Breast epithelium (tissue), 4 donors: ENCODE measurements around the gene HSD17B4. TPM values are rescaled to one million over a fixed set of nuclear protein-coding genes. Genes with fewer than 3 reads are reported as not detected.
"Not testable (repeated sequence)": the region's sequence is repeated elsewhere in the genome, so short reads cannot be mapped to it uniquely, and the experiment has no call there.

Experiments
- DNase-seq, 2 donors: peaks; one replicate each; pipeline ENCODE4 v3.0.0-alpha.2; 2019; ENCODE audit warnings: low spot score in 2 of 2
- H3K27ac ChIP-seq, 2 donors: fragments of 200-600 bp; sonication (generic) in 1 of 2; one replicate each; pipeline ENCODE4 v1.5.1; 2016 to 2019; ENCODE audit warnings: mild to moderate bottlenecking in 1 of 2
- H3K27me3 ChIP-seq, 2 donors: fragments of 200-600 bp; sonication (generic) in 1 of 2; one replicate each; pipeline versions ENCODE4 v1.5.1 to v1.6.0; 2017 to 2019; ENCODE audit warnings: control low read depth in 1 of 2, mild to moderate bottlenecking in 1 of 2
- H3K36me3 ChIP-seq: fragments of 200-600 bp; one replicate; pipeline ENCODE4 v1.5.1; 2019
- H3K4me1 ChIP-seq, 2 donors: fragments of 200-600 bp; sonication (generic); one replicate each; pipeline ENCODE4 v1.5.1; 2016 to 2019; ENCODE audit warnings: control low read depth in 1 of 2
- H3K4me3 ChIP-seq, 3 donors: fragments of 200-600 bp; sonication (generic); 1 replicate in 2 of 3; 2 replicates in 1 of 3; pipeline ENCODE4 v1.5.1; 2016 to 2019; ENCODE audit warnings: mild to moderate bottlenecking in 3 of 3, moderate library complexity in 2 of 3
- H3K9me3 ChIP-seq, 2 donors: fragments of 200-600 bp; sonication (generic) in 1 of 2; one replicate each; pipeline ENCODE4 v1.5.1; 2016 to 2019; ENCODE audit warnings: control low read depth in 1 of 2
- POLR2A ChIP-seq: fragments of 450-650 bp; IDR thresholded peaks from one replicate; pipeline ENCODE4 v1.6.1; 2016; ENCODE audit warnings: antibody characterized with exemption, mild to moderate bottlenecking, moderate library complexity
- POLR2AphosphoS5 ChIP-seq, 3 donors: sonication (generic); formaldehyde crosslinking; IDR thresholded peaks; one replicate each; pipeline ENCODE4 v1.6.1; 2017; ENCODE audit warnings: antibody characterized with exemption in 3 of 3
- intact Hi-C: fragments of 100-400 bp; cut with DNase I; formaldehyde crosslinking; loops from one replicate; pipeline ENCODE4 v1.15.1; 2023; ENCODE audit warnings: low total_unique reads
- total RNA-seq, 3 donors: library from RNA; depleted of rRNA; stranded (reverse); fragments of >200 nt; gene quantifications; one replicate each; pipeline ENCODE4 v1.1.0, GENCODE V29; 2016
- TF ChIP-seq, protein P1 (sequence below), 3 donors: fragments of 450-650 bp; IDR thresholded peaks; one replicate each; pipeline ENCODE4 v1.5.1; 2016 to 2017; ENCODE audit warnings: antibody characterized with exemption in 3 of 3, mild to moderate bottlenecking in 3 of 3, moderate library complexity in 3 of 3

HSD17B4 gene
- total RNA-seq, 3 donors from 2014 or later, result 173 to 360 (median 265) TPM

DNA sequence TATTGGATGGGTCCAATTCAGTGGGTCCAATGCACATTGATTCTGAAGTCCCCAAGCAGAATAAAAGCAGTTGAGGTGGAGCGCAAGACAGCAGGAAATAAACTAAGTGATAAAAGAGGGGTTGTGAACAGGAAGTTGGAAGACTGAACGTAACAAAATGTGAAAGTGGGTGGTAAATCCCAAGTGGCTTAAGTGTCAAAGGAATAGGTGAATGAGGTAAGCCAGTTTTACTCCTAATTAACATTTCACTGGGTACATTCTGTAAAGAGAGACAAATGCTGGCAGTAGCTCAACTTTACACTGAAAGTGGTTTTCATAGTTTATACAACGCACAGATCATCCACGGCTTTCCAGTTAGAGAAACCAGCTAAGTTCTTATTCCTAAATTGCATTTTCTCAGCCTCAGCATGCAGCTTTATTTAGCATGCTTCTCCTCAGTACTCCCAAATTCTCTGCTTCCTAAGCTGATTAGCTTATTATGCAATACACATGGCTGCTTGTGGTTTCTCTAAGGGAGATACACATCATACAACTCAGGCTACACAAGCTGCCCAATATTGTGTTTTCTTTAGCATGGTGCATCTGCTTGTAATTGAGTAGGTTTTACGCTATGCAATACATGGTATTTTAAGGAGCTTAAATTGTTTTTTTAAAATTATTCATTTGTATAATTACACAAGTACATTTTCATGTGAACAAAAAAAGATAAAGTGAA, 34.2 kb upstream of the HSD17B4 start:
- H3K4me1 ChIP-seq, result peaks cover 0 to 8% of the 10 kb centered on the region in 2 donors
- intact Hi-C loops, result loop anchor here (10.0 kb wide), 2 partner anchors 143 to 433 kb away; partner anchors contain the start of gene DTWD2
- H3K9me3 ChIP-seq, result no peaks in the 10 kb centered on the region
- no peaks in the 10 kb centered on the region for H3K36me3 ChIP-seq
- H3K27ac ChIP-seq, result peak overlapping the region; percentile 68 to 90
- no peak for DNase-seq
- TF ChIP-seq, protein P1, sequence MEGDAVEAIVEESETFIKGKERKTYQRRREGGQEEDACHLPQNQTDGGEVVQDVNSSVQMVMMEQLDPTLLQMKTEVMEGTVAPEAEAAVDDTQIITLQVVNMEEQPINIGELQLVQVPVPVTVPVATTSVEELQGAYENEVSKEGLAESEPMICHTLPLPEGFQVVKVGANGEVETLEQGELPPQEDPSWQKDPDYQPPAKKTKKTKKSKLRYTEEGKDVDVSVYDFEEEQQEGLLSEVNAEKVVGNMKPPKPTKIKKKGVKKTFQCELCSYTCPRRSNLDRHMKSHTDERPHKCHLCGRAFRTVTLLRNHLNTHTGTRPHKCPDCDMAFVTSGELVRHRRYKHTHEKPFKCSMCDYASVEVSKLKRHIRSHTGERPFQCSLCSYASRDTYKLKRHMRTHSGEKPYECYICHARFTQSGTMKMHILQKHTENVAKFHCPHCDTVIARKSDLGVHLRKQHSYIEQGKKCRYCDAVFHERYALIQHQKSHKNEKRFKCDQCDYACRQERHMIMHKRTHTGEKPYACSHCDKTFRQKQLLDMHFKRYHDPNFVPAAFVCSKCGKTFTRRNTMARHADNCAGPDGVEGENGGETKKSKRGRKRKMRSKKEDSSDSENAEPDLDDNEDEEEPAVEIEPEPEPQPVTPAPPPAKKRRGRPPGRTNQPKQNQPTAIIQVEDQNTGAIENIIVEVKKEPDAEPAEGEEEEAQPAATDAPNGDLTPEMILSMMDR (IDR thresholded peaks at IDR 0.05), result no peak
- TF ChIP-seq POLR2AphosphoS5 (IDR thresholded peaks at IDR 0.05) (no peak), POLR2A (no peak)
- H3K27me3 ChIP-seq, result no peaks in the 10 kb centered on the region
- H3K4me3 ChIP-seq, result peak overlapping the region in 1 of 3 donors; percentile 3

DNA sequence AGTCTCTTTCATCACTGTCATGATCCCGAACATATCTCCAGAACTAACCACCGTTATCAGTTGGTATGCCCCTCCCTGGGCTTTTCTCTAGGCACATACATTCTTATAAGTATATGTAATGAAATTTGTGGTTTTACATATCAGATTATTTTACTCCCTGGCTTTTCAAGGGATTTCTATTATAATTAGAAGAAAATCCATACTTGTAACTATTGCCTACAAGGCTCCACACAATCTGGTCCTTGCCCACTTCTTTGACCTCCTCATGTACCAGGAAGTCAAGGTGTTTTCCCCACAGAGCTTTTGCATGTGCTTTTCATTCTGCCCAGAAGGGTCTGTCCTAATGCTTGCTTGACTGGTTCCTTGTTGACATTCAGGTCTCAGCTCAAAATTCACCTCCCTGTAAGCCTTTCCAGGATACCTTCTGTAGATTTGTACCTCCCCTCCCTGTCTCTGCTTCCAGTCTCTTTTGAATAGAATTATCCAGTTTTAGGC, 33.6 kb upstream of the HSD17B4 start:
- Histone ChIP-seq H3K4me1 (peaks cover 0 to 8% of the 10 kb centered on the region in 2 donors), H3K27ac (peak overlapping the region; percentile 68 to 90), H3K27me3 (no peaks in the 10 kb centered on the region), H3K4me3 (no peak overlapping the region), H3K9me3 (no peaks in the 10 kb centered on the region), H3K36me3 (no peaks in the 10 kb centered on the region)
- TF ChIP-seq, protein P1 (IDR thresholded peaks at IDR 0.05), result peak in 1 of 3 donors; percentile 37
- no peak for TF ChIP-seq POLR2A
- DNase-seq, result peak in 1 of 2 donors; percentile 53
- intact Hi-C loops, result loop anchor here (10.0 kb wide), 2 partner anchors 144 to 434 kb away; partner anchors contain the start of gene DTWD2

DNA sequence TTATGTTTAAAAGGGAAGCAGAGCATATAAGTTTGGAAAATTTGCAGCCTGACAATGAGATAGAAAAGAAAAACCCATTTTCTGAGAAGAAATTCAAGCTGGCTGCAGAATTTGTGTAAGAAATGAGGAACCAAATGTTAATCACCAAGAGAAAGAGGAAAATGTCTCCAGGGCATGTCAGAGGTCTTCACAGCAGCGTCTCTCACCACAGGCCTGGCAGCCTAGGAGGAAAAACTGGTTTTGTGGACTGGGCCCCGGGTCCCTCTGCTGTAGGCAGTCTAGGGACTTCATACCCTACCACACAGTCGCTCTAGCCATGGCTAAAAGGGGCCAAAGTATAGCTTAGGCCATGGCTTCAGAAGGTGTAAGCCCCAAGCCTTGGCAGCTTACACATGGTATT, 32.1 kb upstream of the HSD17B4 start:
- Histone ChIP-seq H3K36me3 (no peaks in the 10 kb centered on the region), H3K9me3 (no peaks in the 10 kb centered on the region), H3K4me3 (no peak overlapping the region), H3K4me1 (peaks cover 0 to 8% of the 10 kb centered on the region in 2 donors), H3K27me3 (no peaks in the 10 kb centered on the region), H3K27ac (peak overlapping the region; percentile 71 to 90)
- peak; percentile 66 to 80 for DNase-seq
- intact Hi-C loops, result no loop called here
- TF ChIP-seq POLR2AphosphoS5 (IDR thresholded peaks at IDR 0.05), result peak in 1 of 3 donors; percentile 44
- TF ChIP-seq, protein P1 (IDR thresholded peaks at IDR 0.05), result no peak

DNA sequence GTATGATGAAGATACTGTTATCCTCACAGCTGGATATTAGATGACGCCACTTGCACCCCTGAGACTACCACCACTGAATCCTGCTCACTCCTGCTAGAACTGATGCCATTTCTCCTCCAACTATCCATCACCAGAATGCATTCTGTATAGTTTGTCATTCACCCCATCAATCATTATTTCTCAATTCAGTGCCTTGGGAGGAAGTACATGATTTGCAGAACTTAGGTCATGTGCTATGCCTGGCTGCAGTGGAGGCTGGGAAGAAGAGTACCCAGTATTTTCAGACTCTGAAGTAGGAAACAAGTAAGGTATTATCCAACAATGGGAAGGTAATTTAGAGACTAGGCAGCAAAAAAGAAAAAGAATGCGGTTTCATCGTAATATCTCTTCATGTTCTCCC, 26.2 kb upstream of the HSD17B4 start:
- intact Hi-C loops, result no loop called here
- Histone ChIP-seq H3K27me3 (no peaks in the 10 kb centered on the region), H3K9me3 (no peaks in the 10 kb centered on the region), H3K4me3 (no peak overlapping the region), H3K4me1 (peaks cover 0 to 8% of the 10 kb centered on the region in 2 donors), H3K36me3 (no peaks in the 10 kb centered on the region), H3K27ac (peak overlapping the region in 1 of 2 donors; percentile 29)
- TF ChIP-seq POLR2A, result no peak
- TF ChIP-seq POLR2AphosphoS5 (IDR thresholded peaks at IDR 0.05), result no peak
- TF ChIP-seq, protein P1 (IDR thresholded peaks at IDR 0.05), result no peak
- no peak for DNase-seq

DNA sequence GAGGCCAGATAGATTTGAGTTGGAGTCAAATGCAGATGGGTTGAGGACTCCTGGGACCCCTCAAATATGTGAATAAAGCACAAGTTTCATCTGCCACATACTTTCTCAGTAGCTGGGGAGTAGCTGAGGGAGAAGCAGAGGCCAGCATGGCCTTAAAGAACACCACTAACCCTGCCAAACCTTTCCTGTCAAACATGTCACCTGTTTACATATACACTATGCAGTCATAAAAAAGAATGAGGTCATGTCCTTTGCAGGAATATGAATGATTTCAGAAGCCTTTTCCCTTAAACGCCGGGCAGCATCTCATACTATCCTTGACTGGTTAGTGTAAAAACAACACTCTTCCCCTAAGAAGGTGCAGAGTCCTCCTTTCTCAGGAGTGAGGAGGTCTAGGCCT, 25.2 kb upstream of the HSD17B4 start:
- H3K4me3 ChIP-seq, result no peak overlapping the region
- H3K9me3 ChIP-seq, result no peaks in the 10 kb centered on the region
- TF ChIP-seq, protein P1 (IDR thresholded peaks at IDR 0.05), result no peak
- TF ChIP-seq POLR2AphosphoS5 (IDR thresholded peaks at IDR 0.05), result no peak
- TF ChIP-seq POLR2A, result no peak
- intact Hi-C loops, result no loop called here
- H3K36me3 ChIP-seq, result no peaks in the 10 kb centered on the region
- H3K27me3 ChIP-seq, result no peaks in the 10 kb centered on the region
- DNase-seq, result no peak
- H3K4me1 ChIP-seq, result peaks cover 0 to 4% of the 10 kb centered on the region in 2 donors
- peak overlapping the region; percentile 48 to 52 for H3K27ac ChIP-seq

DNA sequence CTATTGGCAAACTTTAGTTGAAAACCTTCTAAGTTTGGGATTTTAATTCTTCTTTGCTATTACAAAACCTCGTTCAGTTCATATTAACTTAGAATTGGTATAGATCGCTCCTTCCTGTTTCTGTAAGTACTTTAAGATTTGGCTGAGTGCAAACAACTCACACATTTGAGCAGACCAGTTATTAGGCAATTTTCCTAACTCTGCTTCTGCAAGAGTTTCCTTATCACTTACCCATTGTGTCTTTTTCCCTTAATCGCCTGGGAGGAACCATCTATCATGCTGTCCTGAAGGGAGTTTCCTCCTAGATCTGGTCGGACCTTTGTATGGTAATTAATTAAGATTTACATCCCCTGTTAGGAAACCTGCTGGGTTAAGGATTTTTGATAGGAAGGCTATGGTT, 24.7 kb upstream of the HSD17B4 start:
- H3K4me3 ChIP-seq, H3K9me3 ChIP-seq, DNase-seq, H3K27me3 ChIP-seq, intact Hi-C loops, H3K36me3 ChIP-seq, H3K4me1 ChIP-seq: not testable (repeated sequence)
- peak overlapping the region; percentile 48 to 52 for H3K27ac ChIP-seq

DNA sequence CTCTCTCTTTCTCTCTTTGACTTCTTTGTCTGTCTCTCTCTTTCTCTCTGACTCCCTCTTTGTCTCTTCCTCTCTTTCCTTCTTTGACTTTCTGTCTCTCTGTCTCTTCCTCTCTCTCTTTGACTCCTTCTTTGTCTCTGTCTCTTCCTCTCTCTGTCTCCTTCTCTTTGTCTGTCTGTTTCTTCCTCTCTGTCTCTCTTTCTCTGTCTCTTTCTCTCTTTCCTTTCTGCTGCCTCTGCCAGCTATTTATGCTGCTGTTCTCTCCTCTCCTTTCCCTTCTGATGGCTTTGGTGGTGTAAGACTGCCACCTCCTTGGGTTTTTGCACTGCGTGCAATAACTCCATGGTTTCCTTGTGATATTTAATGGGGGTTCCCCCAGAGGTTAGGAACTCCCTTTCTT, 24.1 kb upstream of the HSD17B4 start:
- intact Hi-C loops, H3K4me1 ChIP-seq, H3K36me3 ChIP-seq, DNase-seq, H3K9me3 ChIP-seq, H3K27me3 ChIP-seq, H3K4me3 ChIP-seq: not testable (repeated sequence)
- H3K27ac ChIP-seq, result peak overlapping the region in 1 of 2 donors; percentile 48

DNA sequence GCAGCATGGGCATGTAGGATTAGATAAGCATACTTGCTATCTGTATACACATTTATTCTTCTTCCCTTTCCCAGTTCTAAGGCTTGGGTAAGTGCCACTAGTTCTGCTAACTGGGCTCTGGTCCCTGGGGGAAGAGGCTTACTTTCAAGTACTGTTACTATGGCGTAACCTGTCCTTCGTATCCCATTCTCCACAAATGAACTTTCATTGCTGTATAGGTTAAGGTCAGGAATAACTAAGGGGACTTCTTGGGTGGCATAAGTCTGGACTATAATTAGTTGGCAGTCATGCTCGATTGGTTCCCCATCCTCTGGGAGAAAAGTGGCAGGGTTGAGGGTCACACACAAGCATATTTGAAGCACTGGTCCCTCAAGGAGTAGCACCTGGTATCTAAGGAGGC, 23.7 kb upstream of the HSD17B4 start:
- not testable (repeated sequence) for DNase-seq

More for the DNA sequence above, 23.7 kb upstream of the HSD17B4 start:
- H3K4me1 ChIP-seq, H3K27ac ChIP-seq, H3K9me3 ChIP-seq, intact Hi-C loops, H3K4me3 ChIP-seq, H3K36me3 ChIP-seq, H3K27me3 ChIP-seq: not testable (repeated sequence)
